ENCODE data around the gene FOXK1. TPM values are rescaled to one million over a fixed set of nuclear protein-coding genes. Genes with fewer than 3 reads are reported as not detected.

Gene FOXK1
- total and polyA plus RNA-seq, 2 experiments from 2014 or later: 2.3 to 12.7 TPM

DNA sequence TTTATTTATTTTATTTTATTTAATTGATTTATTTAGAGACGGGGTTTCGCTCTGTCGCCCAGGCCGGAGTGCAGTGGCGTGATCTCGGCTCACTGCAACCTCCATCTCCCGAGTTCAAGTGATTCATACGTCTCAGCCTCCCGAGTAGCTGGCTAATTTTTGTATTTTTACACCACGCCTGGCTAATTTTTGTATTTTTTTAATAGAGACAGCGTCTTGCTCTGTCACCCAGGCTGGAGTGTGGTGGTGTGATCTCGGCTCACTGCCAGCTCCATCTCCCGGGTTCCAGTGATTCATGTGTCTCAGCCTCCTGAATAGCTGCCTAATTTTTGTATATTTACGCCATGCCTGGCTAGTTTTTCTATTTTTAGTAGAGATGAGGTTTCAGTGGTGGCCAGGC, 127.6 kb downstream of the FOXK1 start:
- no peak overlapping the region for H3K4me3 ChIP-seq
- H3K4me1 ChIP-seq (ENCODE audit: insufficient read depth): peaks cover 3% of the 10 kb centered on the region; the same call in 1 of the 2 replicates
- H3K36me3 Mint-ChIP-seq (ENCODE audit: low read depth): no peaks in the 10 kb centered on the region; the same call in 2 of the 3 replicates
- no peak overlapping the region for H3K27ac Mint-ChIP-seq
- peaks cover 9% of the 10 kb centered on the region; the same call in 1 of the 3 replicates for H3K9me3 Mint-ChIP-seq
- H3K9me2 ChIP-seq (ENCODE audit: insufficient read depth): no peaks in the 10 kb centered on the region
- H3K79me2 ChIP-seq (replicated peaks; ENCODE audit: insufficient read depth): no peaks in the 10 kb centered on the region
- peaks cover 13% of the 10 kb centered on the region for H3K27me3 Mint-ChIP-seq (ENCODE audit: insufficient read depth, low read depth, poor library complexity)
- H3K4me1 Mint-ChIP-seq: no peaks in the 10 kb centered on the region; the same call in 2 of the 3 replicates
- no peaks in the 10 kb centered on the region for H4K20me1 ChIP-seq (replicated peaks; ENCODE audit: insufficient read depth)
- no peaks in the 10 kb centered on the region for H3F3A ChIP-seq (replicated peaks; ENCODE audit: low read depth)
- no peak overlapping the region for H3K4me2 ChIP-seq
- no peak for DNase-seq (ENCODE audit: low spot score)
- H2AFZ ChIP-seq: no peak overlapping the region
- H3K27me3 ChIP-seq (ENCODE audit: insufficient read depth): no peaks in the 10 kb centered on the region
- ATAC-seq: no peak
- no peak overlapping the region for H3K4me3 Mint-ChIP-seq
- H3K36me3 ChIP-seq (ENCODE audit: insufficient read depth): no peaks in the 10 kb centered on the region
- H3K27ac ChIP-seq (ENCODE audit: low read depth): no peak overlapping the region
- TF ChIP-seq ZNF114 (CRISPR knock-in tag; IDR thresholded peaks at IDR 0.05) (no peak), EZH2 (IDR thresholded peaks at IDR 0.05; ENCODE audit: low read depth, unreplicated experiment) (no peak), POLR2AphosphoS5 (IDR thresholded peaks at IDR 0.05; ENCODE audit: low read depth) (no peak), CREB1 (CRISPR knock-in tag; IDR thresholded peaks at IDR 0.05; ENCODE audit: low read depth) (no peak), ZNF331 (CRISPR knock-in tag; IDR thresholded peaks at IDR 0.05; ENCODE audit: low read depth) (no peak), NANOG (IDR thresholded peaks at IDR 0.05; ENCODE audit: borderline replicate concordance) (no peak), STAT1 (IDR thresholded peaks at IDR 0.05; ENCODE audit: unreplicated experiment) (no peak), EZH2phosphoT487 (IDR thresholded peaks at IDR 0.05; ENCODE audit: unreplicated experiment) (no peak), JUNB (IDR thresholded peaks at IDR 0.05; ENCODE audit: unreplicated experiment) (no peak)
- TF ChIP-seq, protein P1, sequence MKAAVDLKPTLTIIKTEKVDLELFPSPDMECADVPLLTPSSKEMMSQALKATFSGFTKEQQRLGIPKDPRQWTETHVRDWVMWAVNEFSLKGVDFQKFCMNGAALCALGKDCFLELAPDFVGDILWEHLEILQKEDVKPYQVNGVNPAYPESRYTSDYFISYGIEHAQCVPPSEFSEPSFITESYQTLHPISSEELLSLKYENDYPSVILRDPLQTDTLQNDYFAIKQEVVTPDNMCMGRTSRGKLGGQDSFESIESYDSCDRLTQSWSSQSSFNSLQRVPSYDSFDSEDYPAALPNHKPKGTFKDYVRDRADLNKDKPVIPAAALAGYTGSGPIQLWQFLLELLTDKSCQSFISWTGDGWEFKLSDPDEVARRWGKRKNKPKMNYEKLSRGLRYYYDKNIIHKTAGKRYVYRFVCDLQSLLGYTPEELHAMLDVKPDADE (IDR thresholded peaks at IDR 0.05): no peak
- TF ChIP-seq, protein P2, sequence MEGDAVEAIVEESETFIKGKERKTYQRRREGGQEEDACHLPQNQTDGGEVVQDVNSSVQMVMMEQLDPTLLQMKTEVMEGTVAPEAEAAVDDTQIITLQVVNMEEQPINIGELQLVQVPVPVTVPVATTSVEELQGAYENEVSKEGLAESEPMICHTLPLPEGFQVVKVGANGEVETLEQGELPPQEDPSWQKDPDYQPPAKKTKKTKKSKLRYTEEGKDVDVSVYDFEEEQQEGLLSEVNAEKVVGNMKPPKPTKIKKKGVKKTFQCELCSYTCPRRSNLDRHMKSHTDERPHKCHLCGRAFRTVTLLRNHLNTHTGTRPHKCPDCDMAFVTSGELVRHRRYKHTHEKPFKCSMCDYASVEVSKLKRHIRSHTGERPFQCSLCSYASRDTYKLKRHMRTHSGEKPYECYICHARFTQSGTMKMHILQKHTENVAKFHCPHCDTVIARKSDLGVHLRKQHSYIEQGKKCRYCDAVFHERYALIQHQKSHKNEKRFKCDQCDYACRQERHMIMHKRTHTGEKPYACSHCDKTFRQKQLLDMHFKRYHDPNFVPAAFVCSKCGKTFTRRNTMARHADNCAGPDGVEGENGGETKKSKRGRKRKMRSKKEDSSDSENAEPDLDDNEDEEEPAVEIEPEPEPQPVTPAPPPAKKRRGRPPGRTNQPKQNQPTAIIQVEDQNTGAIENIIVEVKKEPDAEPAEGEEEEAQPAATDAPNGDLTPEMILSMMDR (conservative IDR thresholded peaks at IDR 0.05; ENCODE audit: low read depth in 2 of 2): no peak
- TF ChIP-seq, protein P3, sequence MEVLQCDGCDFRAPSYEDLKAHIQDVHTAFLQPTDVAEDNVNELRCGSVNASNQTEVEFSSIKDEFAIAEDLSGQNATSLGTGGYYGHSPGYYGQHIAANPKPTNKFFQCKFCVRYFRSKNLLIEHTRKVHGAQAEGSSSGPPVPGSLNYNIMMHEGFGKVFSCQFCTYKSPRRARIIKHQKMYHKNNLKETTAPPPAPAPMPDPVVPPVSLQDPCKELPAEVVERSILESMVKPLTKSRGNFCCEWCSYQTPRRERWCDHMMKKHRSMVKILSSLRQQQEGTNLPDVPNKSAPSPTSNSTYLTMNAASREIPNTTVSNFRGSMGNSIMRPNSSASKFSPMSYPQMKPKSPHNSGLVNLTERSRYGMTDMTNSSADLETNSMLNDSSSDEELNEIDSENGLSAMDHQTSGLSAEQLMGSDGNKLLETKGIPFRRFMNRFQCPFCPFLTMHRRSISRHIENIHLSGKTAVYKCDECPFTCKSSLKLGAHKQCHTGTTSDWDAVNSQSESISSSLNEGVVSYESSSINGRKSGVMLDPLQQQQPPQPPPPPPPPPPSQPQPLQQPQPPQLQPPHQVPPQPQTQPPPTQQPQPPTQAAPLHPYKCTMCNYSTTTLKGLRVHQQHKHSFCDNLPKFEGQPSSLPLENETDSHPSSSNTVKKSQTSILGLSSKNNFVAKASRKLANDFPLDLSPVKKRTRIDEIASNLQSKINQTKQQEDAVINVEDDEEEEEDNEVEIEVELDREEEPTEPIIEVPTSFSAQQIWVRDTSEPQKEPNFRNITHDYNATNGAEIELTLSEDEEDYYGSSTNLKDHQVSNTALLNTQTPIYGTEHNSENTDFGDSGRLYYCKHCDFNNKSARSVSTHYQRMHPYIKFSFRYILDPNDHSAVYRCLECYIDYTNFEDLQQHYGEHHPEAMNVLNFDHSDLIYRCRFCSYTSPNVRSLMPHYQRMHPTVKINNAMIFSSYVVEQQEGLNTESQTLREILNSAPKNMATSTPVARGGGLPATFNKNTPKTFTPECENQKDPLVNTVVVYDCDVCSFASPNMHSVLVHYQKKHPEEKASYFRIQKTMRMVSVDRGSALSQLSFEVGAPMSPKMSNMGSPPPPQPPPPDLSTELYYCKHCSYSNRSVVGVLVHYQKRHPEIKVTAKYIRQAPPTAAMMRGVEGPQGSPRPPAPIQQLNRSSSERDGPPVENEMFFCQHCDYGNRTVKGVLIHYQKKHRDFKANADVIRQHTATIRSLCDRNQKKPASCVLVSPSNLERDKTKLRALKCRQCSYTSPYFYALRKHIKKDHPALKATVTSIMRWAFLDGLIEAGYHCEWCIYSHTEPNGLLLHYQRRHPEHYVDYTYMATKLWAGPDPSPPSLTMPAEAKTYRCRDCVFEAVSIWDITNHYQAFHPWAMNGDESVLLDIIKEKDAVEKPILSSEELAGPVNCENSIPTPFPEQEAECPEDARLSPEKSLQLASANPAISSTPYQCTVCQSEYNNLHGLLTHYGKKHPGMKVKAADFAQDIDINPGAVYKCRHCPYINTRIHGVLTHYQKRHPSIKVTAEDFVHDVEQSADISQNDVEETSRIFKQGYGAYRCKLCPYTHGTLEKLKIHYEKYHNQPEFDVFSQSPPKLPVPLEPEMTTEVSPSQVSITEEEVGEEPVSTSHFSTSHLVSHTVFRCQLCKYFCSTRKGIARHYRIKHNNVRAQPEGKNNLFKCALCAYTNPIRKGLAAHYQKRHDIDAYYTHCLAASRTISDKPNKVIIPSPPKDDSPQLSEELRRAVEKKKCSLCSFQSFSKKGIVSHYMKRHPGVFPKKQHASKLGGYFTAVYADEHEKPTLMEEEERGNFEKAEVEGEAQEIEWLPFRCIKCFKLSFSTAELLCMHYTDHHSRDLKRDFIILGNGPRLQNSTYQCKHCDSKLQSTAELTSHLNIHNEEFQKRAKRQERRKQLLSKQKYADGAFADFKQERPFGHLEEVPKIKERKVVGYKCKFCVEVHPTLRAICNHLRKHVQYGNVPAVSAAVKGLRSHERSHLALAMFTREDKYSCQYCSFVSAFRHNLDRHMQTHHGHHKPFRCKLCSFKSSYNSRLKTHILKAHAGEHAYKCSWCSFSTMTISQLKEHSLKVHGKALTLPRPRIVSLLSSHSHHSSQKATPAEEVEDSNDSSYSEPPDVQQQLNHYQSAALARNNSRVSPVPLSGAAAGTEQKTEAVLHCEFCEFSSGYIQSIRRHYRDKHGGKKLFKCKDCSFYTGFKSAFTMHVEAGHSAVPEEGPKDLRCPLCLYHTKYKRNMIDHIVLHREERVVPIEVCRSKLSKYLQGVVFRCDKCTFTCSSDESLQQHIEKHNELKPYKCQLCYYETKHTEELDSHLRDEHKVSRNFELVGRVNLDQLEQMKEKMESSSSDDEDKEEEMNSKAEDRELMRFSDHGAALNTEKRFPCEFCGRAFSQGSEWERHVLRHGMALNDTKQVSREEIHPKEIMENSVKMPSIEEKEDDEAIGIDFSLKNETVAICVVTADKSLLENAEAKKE (CRISPR knock-in tag; IDR thresholded peaks at IDR 0.05): no peak
- TF ChIP-seq, protein P4, sequence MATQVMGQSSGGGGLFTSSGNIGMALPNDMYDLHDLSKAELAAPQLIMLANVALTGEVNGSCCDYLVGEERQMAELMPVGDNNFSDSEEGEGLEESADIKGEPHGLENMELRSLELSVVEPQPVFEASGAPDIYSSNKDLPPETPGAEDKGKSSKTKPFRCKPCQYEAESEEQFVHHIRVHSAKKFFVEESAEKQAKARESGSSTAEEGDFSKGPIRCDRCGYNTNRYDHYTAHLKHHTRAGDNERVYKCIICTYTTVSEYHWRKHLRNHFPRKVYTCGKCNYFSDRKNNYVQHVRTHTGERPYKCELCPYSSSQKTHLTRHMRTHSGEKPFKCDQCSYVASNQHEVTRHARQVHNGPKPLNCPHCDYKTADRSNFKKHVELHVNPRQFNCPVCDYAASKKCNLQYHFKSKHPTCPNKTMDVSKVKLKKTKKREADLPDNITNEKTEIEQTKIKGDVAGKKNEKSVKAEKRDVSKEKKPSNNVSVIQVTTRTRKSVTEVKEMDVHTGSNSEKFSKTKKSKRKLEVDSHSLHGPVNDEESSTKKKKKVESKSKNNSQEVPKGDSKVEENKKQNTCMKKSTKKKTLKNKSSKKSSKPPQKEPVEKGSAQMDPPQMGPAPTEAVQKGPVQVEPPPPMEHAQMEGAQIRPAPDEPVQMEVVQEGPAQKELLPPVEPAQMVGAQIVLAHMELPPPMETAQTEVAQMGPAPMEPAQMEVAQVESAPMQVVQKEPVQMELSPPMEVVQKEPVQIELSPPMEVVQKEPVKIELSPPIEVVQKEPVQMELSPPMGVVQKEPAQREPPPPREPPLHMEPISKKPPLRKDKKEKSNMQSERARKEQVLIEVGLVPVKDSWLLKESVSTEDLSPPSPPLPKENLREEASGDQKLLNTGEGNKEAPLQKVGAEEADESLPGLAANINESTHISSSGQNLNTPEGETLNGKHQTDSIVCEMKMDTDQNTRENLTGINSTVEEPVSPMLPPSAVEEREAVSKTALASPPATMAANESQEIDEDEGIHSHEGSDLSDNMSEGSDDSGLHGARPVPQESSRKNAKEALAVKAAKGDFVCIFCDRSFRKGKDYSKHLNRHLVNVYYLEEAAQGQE (IDR thresholded peaks at IDR 0.05; ENCODE audit: unreplicated experiment): no peak
